ENCODE results near the gene DNMT3A. TPM values are rescaled to one million over a fixed set of nuclear protein-coding genes. Genes with fewer than 3 reads are reported as not detected.

Gene DNMT3A
- total and polyA plus RNA-seq, 2 experiments from 2014 or later: 2.5 to 18.4 TPM

DNA sequence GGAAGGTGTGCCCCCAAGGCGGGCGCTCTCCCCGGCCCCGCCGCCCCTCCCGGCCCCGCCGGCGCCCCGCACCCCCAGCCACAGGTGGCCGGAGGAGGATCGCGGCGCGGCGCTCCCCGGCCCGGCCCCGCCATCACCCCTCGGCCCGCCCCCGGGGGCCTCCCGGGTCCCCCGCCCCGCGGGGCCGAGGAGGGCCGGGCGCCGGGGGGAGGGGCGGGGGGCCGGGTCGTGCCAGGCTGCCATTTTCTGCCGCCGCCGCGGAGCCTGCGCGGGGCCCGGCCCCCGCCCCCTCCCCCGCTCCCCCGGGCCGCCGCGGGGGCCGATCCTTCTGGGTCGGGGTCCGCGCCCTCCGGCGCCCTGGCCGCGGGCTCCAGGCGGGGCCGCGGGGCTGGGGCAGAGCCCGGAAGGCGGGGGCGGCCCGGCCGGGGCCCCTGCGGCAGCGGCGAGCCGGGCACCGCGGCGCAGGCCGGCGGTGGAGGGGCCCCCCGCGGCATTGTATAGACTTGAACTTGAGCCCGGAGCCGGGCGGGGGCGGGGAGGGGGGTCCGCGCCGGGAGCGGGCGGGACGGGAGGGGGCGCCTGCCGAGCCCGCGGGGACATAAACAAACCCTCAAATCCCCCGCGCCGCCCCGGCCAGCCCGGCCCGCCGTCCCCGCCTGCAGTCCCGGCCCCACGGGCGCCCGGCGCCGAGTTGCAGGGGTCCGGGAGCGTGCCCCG, 556 bp downstream of the DNMT3A start:
- TF ChIP-seq EZH2 (IDR thresholded peaks at IDR 0.05; ENCODE audit: insufficient read depth, poor library complexity, severe bottlenecking) (no peak), EZH2phosphoT487 (IDR thresholded peaks at IDR 0.05; ENCODE audit: insufficient read depth, low read depth) (no peak)
- Histone ChIP-seq H3K4me2 (ENCODE audit: unreplicated experiment) (no peak overlapping the region), H3F3A (ENCODE audit: insufficient read depth) (no peaks in the 10 kb centered on the region), H2AFZ (no peak overlapping the region), H3K27me3 (replicated peaks; ENCODE audit: insufficient read depth) (no peaks in the 10 kb centered on the region), H4K20me1 (ENCODE audit: insufficient read depth) (no peaks in the 10 kb centered on the region), H3K4me3 (peak overlapping the region; percentile 68), H3K4me1 (ENCODE audit: insufficient read depth) (no peaks in the 10 kb centered on the region), H3K9me3 (ENCODE audit: low read depth) (no peaks in the 10 kb centered on the region), H3K27ac (no peak overlapping the region), H3K9ac (no peak overlapping the region), H3K9me2 (ENCODE audit: insufficient read depth) (no peaks in the 10 kb centered on the region), H3K79me2 (ENCODE audit: insufficient read depth) (no peaks in the 10 kb centered on the region; the same call in 1 of the 2 replicates), H3K36me3 (ENCODE audit: low read depth) (no peaks in the 10 kb centered on the region)
- in situ Hi-C loops (cut with MboI): no loop called here
- DNase-seq: peak; percentile 39
- 3% methylated on average over 71 of the region's 104 CpGs; no CpG with 5 or more reads in 1 of the 2 experiments for WGBS, 2 experiments (ENCODE audit: low coverage in 1 of 2, low lambda C conversion rate in 2 of 2, missing lambda C conversion rate in 2 of 2)

DNA sequence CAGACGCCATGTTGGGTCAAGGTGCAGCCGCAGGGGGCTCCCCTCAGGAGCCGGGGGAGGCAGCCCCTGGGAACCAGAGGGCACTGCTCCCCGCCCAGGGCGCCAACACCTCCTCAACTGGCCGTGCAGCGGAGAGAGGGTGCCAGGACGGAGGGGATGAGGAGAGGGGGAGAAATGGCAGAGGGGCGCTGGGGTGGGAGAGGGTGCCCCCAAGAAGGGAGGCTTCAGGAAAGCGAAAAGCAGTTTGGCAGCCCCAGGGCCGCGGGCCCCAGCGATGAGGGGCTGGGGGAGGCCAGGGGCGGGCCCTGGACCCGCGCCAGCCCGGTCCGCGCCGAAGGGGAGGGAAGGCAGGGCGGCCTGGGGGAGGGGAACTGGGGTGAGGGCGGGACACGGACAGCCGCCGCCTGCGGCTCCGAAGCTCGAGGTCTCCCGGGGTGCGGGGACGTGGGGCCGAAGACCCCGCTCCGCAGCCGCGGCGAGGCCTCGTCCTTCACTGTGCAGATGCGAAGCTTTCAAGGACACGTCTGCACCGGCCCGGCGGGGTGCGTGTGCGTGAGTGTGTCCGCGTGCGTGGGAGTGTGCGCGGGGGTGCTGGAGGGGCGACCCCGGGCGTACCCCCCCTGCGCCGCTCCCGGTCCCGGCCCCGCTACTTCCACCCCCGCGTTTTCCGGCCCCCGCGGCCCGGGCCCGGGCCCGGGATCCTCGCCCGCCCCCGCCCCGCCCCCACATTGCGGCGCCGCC, 1.4 kb downstream of the DNMT3A start:
- Histone ChIP-seq H3K27me3 (replicated peaks; ENCODE audit: insufficient read depth) (no peaks in the 10 kb centered on the region), H3K4me2 (ENCODE audit: unreplicated experiment) (peak overlapping the region; percentile 68), H3K36me3 (ENCODE audit: low read depth) (no peaks in the 10 kb centered on the region), H3K27ac (no peak overlapping the region), H3F3A (ENCODE audit: insufficient read depth) (no peaks in the 10 kb centered on the region), H2AFZ (peak overlapping the region; percentile 44; the same call in 1 of the 2 replicates), H4K20me1 (ENCODE audit: insufficient read depth) (no peaks in the 10 kb centered on the region), H3K9me2 (ENCODE audit: insufficient read depth) (no peaks in the 10 kb centered on the region), H3K79me2 (ENCODE audit: insufficient read depth) (no peaks in the 10 kb centered on the region; the same call in 1 of the 2 replicates), H3K9ac (peak overlapping the region; percentile 50), H3K4me3 (peak overlapping the region; percentile 68), H3K4me1 (ENCODE audit: insufficient read depth) (no peaks in the 10 kb centered on the region), H3K9me3 (ENCODE audit: low read depth) (no peaks in the 10 kb centered on the region)
- 5 to 24% methylated on average over 13 to 60 of the region's 73 CpGs for WGBS, 2 experiments (ENCODE audit: low coverage in 1 of 2, low lambda C conversion rate in 2 of 2, missing lambda C conversion rate in 2 of 2)
- TF ChIP-seq EZH2 (IDR thresholded peaks at IDR 0.05; ENCODE audit: insufficient read depth, poor library complexity, severe bottlenecking): no peak
- in situ Hi-C loops (cut with MboI): no loop called here
- DNase-seq: peak; percentile 49

DNA sequence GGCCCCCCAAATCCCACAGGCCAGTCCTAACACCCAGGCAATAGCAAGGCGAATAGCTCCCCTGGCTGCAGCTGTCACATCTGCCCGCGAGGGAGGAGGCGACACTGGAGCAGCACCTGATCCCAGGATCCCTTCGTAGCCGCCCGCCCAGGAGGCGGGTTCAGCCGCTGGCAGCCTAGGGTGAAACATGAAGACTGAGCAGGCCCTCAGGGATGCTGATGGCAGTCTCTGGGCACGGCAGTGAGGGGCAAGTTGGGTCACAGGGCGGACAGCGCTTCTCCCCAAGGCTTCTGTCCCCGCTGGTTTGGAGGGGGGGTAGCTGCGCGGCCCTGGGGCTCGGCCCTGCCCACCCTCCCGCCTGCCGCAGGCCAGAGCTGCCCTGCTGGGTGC, 1.9 kb downstream of the DNMT3A start:
- no peak for DNase-seq

DNA sequence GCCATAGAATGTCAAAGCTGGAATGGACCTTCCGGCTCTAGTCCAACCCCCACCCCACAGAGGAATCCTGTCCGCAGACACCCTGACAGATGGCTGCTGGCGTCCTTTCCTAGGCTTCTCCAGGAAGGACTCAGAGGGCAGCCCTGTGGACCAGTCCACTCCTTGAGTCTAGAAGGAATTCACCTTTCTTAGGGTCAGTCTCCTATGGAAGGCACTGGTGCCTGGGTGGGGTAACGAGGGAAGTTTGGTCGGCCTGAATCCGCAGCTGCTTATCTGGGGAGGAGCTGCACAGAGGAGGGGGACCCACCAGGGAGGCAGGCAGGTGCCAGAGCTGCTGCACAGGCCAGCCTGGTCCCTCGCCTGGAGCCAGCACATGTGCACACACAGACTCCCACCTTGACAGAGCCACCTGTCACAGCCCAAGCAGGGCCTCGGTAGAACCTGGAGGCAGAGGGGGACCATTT, 2.5 kb downstream of the DNMT3A start:
- H2AFZ ChIP-seq: no peak overlapping the region
- H3K4me1 ChIP-seq (ENCODE audit: insufficient read depth): no peaks in the 10 kb centered on the region
- TF ChIP-seq EZH2 (IDR thresholded peaks at IDR 0.05; ENCODE audit: insufficient read depth, poor library complexity, severe bottlenecking) (no peak), EZH2phosphoT487 (IDR thresholded peaks at IDR 0.05; ENCODE audit: insufficient read depth, low read depth) (no peak)
- WGBS, 2 experiments (ENCODE audit: low coverage in 1 of 2, low lambda C conversion rate in 2 of 2, missing lambda C conversion rate in 2 of 2): 78 to 81% methylated on average over 8 of the region's 8 CpGs
- H3K79me2 ChIP-seq (ENCODE audit: insufficient read depth): no peaks in the 10 kb centered on the region; the same call in 1 of the 2 replicates
- H3K27me3 ChIP-seq (replicated peaks; ENCODE audit: insufficient read depth): no peaks in the 10 kb centered on the region
- H3K4me3 ChIP-seq: no peak overlapping the region
- no peaks in the 10 kb centered on the region for H3K9me3 ChIP-seq (ENCODE audit: low read depth)
- no peaks in the 10 kb centered on the region for H3K36me3 ChIP-seq (ENCODE audit: low read depth)
- no peak for DNase-seq
- in situ Hi-C loops (cut with MboI): no loop called here
- H3F3A ChIP-seq (ENCODE audit: insufficient read depth): no peaks in the 10 kb centered on the region
- no peaks in the 10 kb centered on the region for H4K20me1 ChIP-seq (ENCODE audit: insufficient read depth)
- H3K9ac ChIP-seq: no peak overlapping the region
- H3K27ac ChIP-seq: no peak overlapping the region
- no peaks in the 10 kb centered on the region for H3K9me2 ChIP-seq (ENCODE audit: insufficient read depth)
- H3K4me2 ChIP-seq (ENCODE audit: unreplicated experiment): no peak overlapping the region

More for the DNA sequence above, 1.9 kb downstream of the DNMT3A start:
- Histone ChIP-seq H3K79me2 (ENCODE audit: insufficient read depth) (no peaks in the 10 kb centered on the region; the same call in 1 of the 2 replicates), H3K4me2 (ENCODE audit: unreplicated experiment) (peak overlapping the region; percentile 68), H3K36me3 (ENCODE audit: low read depth) (no peaks in the 10 kb centered on the region), H3K4me1 (ENCODE audit: insufficient read depth) (no peaks in the 10 kb centered on the region), H3K9ac (no peak overlapping the region), H3K9me3 (ENCODE audit: low read depth) (no peaks in the 10 kb centered on the region), H3F3A (ENCODE audit: insufficient read depth) (no peaks in the 10 kb centered on the region), H3K4me3 (peak overlapping the region; percentile 68; the same call in 1 of the 2 replicates), H3K27me3 (replicated peaks; ENCODE audit: insufficient read depth) (no peaks in the 10 kb centered on the region), H4K20me1 (ENCODE audit: insufficient read depth) (no peaks in the 10 kb centered on the region), H3K9me2 (ENCODE audit: insufficient read depth) (no peaks in the 10 kb centered on the region), H2AFZ (no peak overlapping the region), H3K27ac (no peak overlapping the region)
- TF ChIP-seq EZH2 (IDR thresholded peaks at IDR 0.05; ENCODE audit: insufficient read depth, poor library complexity, severe bottlenecking) (no peak), EZH2phosphoT487 (IDR thresholded peaks at IDR 0.05; ENCODE audit: insufficient read depth, low read depth) (no peak)
- in situ Hi-C loops (cut with MboI): no loop called here
- WGBS, 2 experiments (ENCODE audit: low coverage in 1 of 2, low lambda C conversion rate in 2 of 2, missing lambda C conversion rate in 2 of 2): 62 to 64% methylated on average over 18 of the region's 18 CpGs
